Panc1 (cell line): ENCODE results near the gene UXS1. TPM values are rescaled to one million over a fixed set of nuclear protein-coding genes. Genes with fewer than 3 reads are reported as not detected.

Experiments
- ATAC-seq: fragments of 200-7000 bp; cut with Tn5 transposase; 2 replicates; pipeline ENCODE4 v1.9.1; 2020; ENCODE audit warnings: mild to moderate bottlenecking, moderate library complexity
- BruUV-seq: library from RNA; stranded (reverse); fragments of 400-500 nt; replicated peaks from 2 replicates; lab custom pipeline; 2021; lab: Mats Ljungman, UMichigan
- CTCF ChIA-PET: fragments of 300-600 bp; sonication (Branson Sonifier 250); formaldehyde crosslinking; loops from one replicate; lab custom pipeline; 2022; ENCODE audit warnings: antibody characterized with exemption; lab: Charles Lee
- POLR2A ChIA-PET: fragments of 300-600 bp; sonication (Branson Sonifier 250); formaldehyde crosslinking; loops from one replicate; lab custom pipeline; 2022; ENCODE audit warnings: antibody characterized with exemption; lab: Charles Lee
- DNase-seq: peaks from one replicate; pipeline ENCODE4 v3.0.0-alpha.2; 2010; ENCODE audit warnings: low read depth, low spot score
- H3K27ac ChIP-seq: 2 replicates; pipeline ENCODE4 v1.5.1; 2011; ENCODE audit warnings: mild to moderate bottlenecking, low read length, inconsistent platforms
- H3K27me3 ChIP-seq: fragments of 200-500 bp; sonication (Bioruptor generic); 2 replicates; pipeline ENCODE4 v1.6.0; 2014; ENCODE audit warnings: low read length, inconsistent platforms; ENCODE audit not compliant: control insufficient read depth, insufficient read depth
- H3K36me3 ChIP-seq: fragments of 200-500 bp; sonication (Bioruptor generic); 2 replicates; pipeline ENCODE4 v1.5.1; 2014; ENCODE audit warnings: inconsistent platforms, mild to moderate bottlenecking, low read length, moderate library complexity; ENCODE audit not compliant: control insufficient read depth, insufficient read depth
- H3K4me1 ChIP-seq: 2 replicates; pipeline ENCODE4 v1.5.1; 2011; ENCODE audit warnings: inconsistent platforms, mild to moderate bottlenecking, low read length, moderate library complexity; ENCODE audit not compliant: control insufficient read depth, insufficient read depth
- H3K4me3 ChIP-seq, 2 experiments: 2 replicates each; pipeline ENCODE4 v1.5.1; 2011 to 2012; ENCODE audit warnings: low read depth in 2 of 2, low read length in 2 of 2, mild to moderate bottlenecking in 2 of 2, inconsistent platforms in 1 of 2, moderate library complexity in 1 of 2
- H3K9me3 ChIP-seq: fragments of 200-500 bp; sonication (Bioruptor generic); 2 replicates; pipeline ENCODE4 v1.5.1; 2014; ENCODE audit warnings: low read depth, mild to moderate bottlenecking, inconsistent platforms, low read length, moderate library complexity; ENCODE audit not compliant: control insufficient read depth, insufficient read depth
- POLR2AphosphoS5 ChIP-seq: IDR thresholded peaks from 2 replicates; pipeline ENCODE4 v1.6.1; 2012; ENCODE audit warnings: mild to moderate bottlenecking, low read depth, low read length, moderate library complexity
- SIN3A ChIP-seq: IDR thresholded peaks from 2 replicates; pipeline ENCODE4 v1.6.1; 2012; ENCODE audit warnings: low read depth, mild to moderate bottlenecking, low read length, moderate library complexity, borderline replicate concordance; ENCODE audit not compliant: insufficient read depth
- TCF7L2 ChIP-seq: IDR thresholded peaks from 2 replicates; pipeline ENCODE4 v1.6.1; 2011; ENCODE audit warnings: mild to moderate bottlenecking, low read depth, low read length, inconsistent platforms
- in situ Hi-C: cut with HindIII; loops from 2 replicates; pipeline ENCODE4 v1.10.0; 2016; ENCODE audit warnings: low sequenced_read_pairs, low pct_unique_long_range_greater_than_20kb
- intact Hi-C: fragments of 100-400 bp; cut with micrococcal nuclease; formaldehyde crosslinking; loops from one replicate; pipeline ENCODE4 v1.10.0; 2022; ENCODE audit not compliant: unreplicated experiment
- total RNA-seq: library from RNA; stranded (reverse); gene quantifications from one replicate; pipeline ENCODE4 v1.2.1, GENCODE V29; 2021; ENCODE audit not compliant: unreplicated experiment
- TF ChIP-seq, protein P1 (sequence below): fragments of 450-650 bp; IDR thresholded peaks from 2 replicates; pipeline ENCODE4 v1.5.1; 2017; ENCODE audit warnings: mild to moderate bottlenecking
- TF ChIP-seq, protein P2 (sequence below), 2 experiments: IDR thresholded peaks; 2 replicates each; pipeline ENCODE4 v1.6.1; 2011 to 2012; ENCODE audit warnings: low read depth in 2 of 2, control low read depth in 1 of 2, low read length in 1 of 2, mild to moderate bottlenecking in 1 of 2, moderate library complexity in 1 of 2; ENCODE audit not compliant: insufficient read depth in 1 of 2

UXS1 gene
- total RNA-seq, 1 experiment from 2014 or later, result 72.0 TPM

DNA sequence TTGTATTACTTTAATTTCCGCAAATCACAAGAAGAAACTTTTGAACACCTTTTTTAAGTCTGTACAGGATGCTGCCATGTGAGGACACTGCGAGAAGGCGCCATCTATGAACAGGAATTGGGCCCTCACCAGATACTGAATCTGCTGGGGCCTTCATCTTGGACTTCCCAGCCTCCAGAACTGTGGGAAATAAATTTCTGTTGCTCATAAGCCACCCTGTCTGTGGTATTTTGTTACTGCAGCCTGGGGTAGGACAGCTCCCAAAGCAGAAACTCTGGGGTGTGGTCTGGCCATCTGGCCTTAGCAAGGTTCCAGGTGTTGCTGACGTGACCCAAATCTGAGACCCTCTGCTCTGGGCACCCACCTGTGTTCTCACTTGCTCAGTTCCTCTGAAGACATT, 16.5 kb downstream of the UXS1 start:
- ChIA-PET POLR2A (no interaction called here), CTCF (no interaction called here)
- no peaks in the 10 kb centered on the region for H3K36me3 ChIP-seq
- in situ Hi-C loops (no loop called here), intact Hi-C loops (no loop called here)
- H3K4me3 ChIP-seq, result no peak overlapping the region
- H3K4me1 ChIP-seq, result no peaks in the 10 kb centered on the region; the same call in 1 of the 2 replicates
- no peaks in the 10 kb centered on the region for H3K27me3 ChIP-seq
- no TSS peak for BruUV-seq
- TF ChIP-seq, protein P1, sequence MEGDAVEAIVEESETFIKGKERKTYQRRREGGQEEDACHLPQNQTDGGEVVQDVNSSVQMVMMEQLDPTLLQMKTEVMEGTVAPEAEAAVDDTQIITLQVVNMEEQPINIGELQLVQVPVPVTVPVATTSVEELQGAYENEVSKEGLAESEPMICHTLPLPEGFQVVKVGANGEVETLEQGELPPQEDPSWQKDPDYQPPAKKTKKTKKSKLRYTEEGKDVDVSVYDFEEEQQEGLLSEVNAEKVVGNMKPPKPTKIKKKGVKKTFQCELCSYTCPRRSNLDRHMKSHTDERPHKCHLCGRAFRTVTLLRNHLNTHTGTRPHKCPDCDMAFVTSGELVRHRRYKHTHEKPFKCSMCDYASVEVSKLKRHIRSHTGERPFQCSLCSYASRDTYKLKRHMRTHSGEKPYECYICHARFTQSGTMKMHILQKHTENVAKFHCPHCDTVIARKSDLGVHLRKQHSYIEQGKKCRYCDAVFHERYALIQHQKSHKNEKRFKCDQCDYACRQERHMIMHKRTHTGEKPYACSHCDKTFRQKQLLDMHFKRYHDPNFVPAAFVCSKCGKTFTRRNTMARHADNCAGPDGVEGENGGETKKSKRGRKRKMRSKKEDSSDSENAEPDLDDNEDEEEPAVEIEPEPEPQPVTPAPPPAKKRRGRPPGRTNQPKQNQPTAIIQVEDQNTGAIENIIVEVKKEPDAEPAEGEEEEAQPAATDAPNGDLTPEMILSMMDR, result no peak
- TF ChIP-seq POLR2AphosphoS5 (no peak), SIN3A (no peak), TCF7L2 (no peak)
- TF ChIP-seq, protein P2, sequence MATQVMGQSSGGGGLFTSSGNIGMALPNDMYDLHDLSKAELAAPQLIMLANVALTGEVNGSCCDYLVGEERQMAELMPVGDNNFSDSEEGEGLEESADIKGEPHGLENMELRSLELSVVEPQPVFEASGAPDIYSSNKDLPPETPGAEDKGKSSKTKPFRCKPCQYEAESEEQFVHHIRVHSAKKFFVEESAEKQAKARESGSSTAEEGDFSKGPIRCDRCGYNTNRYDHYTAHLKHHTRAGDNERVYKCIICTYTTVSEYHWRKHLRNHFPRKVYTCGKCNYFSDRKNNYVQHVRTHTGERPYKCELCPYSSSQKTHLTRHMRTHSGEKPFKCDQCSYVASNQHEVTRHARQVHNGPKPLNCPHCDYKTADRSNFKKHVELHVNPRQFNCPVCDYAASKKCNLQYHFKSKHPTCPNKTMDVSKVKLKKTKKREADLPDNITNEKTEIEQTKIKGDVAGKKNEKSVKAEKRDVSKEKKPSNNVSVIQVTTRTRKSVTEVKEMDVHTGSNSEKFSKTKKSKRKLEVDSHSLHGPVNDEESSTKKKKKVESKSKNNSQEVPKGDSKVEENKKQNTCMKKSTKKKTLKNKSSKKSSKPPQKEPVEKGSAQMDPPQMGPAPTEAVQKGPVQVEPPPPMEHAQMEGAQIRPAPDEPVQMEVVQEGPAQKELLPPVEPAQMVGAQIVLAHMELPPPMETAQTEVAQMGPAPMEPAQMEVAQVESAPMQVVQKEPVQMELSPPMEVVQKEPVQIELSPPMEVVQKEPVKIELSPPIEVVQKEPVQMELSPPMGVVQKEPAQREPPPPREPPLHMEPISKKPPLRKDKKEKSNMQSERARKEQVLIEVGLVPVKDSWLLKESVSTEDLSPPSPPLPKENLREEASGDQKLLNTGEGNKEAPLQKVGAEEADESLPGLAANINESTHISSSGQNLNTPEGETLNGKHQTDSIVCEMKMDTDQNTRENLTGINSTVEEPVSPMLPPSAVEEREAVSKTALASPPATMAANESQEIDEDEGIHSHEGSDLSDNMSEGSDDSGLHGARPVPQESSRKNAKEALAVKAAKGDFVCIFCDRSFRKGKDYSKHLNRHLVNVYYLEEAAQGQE (IDR thresholded peaks at IDR 0.05; ENCODE audit: insufficient read depth in 1 of 2, low read depth in 2 of 2, low read length in 1 of 2), result no peak
- ATAC-seq (no peak), DNase-seq (no peak)
- no peak overlapping the region for H3K27ac ChIP-seq
- no peaks in the 10 kb centered on the region for H3K9me3 ChIP-seq

DNA sequence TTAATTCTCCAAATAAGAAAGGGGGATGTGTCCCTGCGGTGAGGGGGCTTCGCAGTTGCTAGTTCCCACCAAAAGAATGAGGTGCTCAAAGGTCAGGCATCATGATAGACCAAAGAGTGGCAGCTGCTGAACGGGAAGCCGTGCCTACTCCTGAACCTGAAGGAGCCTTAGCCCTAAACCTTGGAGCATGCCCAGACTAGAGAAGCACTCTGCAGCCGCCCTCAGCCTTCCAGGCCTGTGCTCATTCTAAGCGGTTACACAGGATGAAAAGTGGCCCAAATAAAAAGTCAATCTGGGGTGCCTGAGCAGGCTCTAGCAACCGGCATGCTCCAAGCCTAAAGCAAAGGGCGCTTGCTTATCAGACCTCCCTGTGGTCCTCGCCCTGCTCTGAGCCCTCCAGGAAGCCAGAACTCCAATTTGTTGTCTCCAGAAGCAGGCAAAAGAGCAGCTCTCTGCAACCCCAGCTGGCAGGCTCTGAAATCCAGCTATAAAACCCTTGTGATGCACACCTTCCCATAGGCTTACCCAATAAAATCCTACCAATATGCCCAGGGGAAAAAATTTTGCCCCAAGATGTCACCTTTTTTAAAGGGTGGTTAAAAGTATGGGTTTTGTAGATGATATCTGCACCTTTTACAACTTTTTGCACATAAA, 17.5 kb downstream of the UXS1 start:
- H3K4me1 ChIP-seq, result no peaks in the 10 kb centered on the region; the same call in 1 of the 2 replicates
- no TSS peak for BruUV-seq
- DNase-seq, result no peak
- POLR2A ChIA-PET, result no interaction called here
- intact Hi-C loops (no loop called here), in situ Hi-C loops (no loop called here)
- H3K9me3 ChIP-seq, result no peaks in the 10 kb centered on the region
- H3K27me3 ChIP-seq, result no peaks in the 10 kb centered on the region
- H3K27ac ChIP-seq, result 0 out of 2 replicates have a peak overlapping the region, but pooled peaks have one; percentile 25
- TF ChIP-seq, protein P2 (IDR thresholded peaks at IDR 0.05; ENCODE audit: insufficient read depth in 1 of 2, low read depth in 2 of 2, low read length in 1 of 2), result no peak
- TF ChIP-seq POLR2AphosphoS5 (no peak), TCF7L2 (no peak), SIN3A (no peak)
- TF ChIP-seq, protein P1, result no peak
- no peak overlapping the region for H3K4me3 ChIP-seq
- H3K36me3 ChIP-seq, result no peaks in the 10 kb centered on the region
- CTCF ChIA-PET, result interaction anchor here (0.6 kb wide), 1 partner anchor 22 kb away, joined by 4 read pairs; no protein-coding TSS in a partner anchor
- peak; percentile 58; the same call in 1 of the 2 replicates for ATAC-seq
